Prostate gland (tissue), 2 donors: ENCODE data around the gene PROM1.

ENCODE experiments used
- POLR2A ChIP-seq: fragments of 450-650 bp; IDR thresholded peaks from one replicate; pipeline ENCODE4 v1.6.1; 2016; ENCODE audit warnings: antibody characterized with exemption, mild to moderate bottlenecking
- TF ChIP-seq, protein P1 (sequence below), 4 experiments: fragments of 200-600 bp in 2 of 4; fragments of 450-650 bp in 2 of 4; sonication (generic) in 2 of 4; IDR thresholded peaks; 1 replicate in 3 of 4; 2 replicates in 1 of 4; pipeline ENCODE4 v1.5.1; 2016 to 2019; ENCODE audit warnings: antibody characterized with exemption in 4 of 4, mild to moderate bottlenecking in 2 of 4, moderate library complexity in 2 of 4

DNA sequence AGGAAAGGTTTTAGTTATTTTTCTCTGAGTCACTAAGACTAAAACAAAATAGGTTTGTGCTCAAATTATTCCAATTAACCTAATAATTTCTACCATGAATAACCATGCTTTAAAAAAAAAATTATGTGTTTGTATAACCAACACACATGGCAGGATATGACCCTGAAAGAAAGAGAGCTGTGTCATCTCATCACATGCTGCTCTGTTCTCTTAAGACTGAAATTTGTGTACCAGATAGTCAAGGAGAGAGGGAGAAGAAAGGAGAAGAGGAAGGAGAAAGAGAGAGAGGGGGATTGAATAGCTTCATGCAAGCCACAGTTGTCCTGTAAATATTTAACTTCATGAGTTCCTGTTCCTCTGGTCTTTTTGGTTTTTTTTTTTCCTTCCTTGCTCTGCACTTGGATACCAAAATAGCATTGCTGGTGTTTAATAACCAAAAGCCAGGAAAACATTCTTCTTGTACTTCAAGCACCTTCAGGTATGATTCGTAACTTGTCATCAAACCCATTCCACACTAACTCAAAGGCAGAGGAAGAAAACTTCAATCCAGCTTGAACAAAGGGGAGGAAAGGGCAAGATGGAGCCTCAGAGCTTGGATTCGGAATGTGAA lies 6.4 kb upstream of the PROM1 start:
- TF ChIP-seq, protein P1, sequence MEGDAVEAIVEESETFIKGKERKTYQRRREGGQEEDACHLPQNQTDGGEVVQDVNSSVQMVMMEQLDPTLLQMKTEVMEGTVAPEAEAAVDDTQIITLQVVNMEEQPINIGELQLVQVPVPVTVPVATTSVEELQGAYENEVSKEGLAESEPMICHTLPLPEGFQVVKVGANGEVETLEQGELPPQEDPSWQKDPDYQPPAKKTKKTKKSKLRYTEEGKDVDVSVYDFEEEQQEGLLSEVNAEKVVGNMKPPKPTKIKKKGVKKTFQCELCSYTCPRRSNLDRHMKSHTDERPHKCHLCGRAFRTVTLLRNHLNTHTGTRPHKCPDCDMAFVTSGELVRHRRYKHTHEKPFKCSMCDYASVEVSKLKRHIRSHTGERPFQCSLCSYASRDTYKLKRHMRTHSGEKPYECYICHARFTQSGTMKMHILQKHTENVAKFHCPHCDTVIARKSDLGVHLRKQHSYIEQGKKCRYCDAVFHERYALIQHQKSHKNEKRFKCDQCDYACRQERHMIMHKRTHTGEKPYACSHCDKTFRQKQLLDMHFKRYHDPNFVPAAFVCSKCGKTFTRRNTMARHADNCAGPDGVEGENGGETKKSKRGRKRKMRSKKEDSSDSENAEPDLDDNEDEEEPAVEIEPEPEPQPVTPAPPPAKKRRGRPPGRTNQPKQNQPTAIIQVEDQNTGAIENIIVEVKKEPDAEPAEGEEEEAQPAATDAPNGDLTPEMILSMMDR (IDR thresholded peaks at IDR 0.05), result no peak
- TF ChIP-seq POLR2A, result no peak
